Fibroblast of mammary gland (primary cell): Measurements from ENCODE around the gene KCTD16.

ENCODE experiments used
- DNase-seq: peaks from one replicate; pipeline ENCODE4 v3.0.0-alpha.2; 2010; ENCODE audit warnings: low read depth
- H3K4me3 ChIP-seq: 2 replicates; pipeline ENCODE4 v1.5.1; 2011; ENCODE audit warnings: low read depth, mild to moderate bottlenecking, low read length, moderate library complexity; ENCODE audit not compliant: control insufficient read depth
- CTCF ChIP-seq: conservative IDR thresholded peaks from 2 replicates; pipeline ENCODE4 v1.5.1; 2011; ENCODE audit warnings: low read depth, low read length, inconsistent platforms; ENCODE audit not compliant: control insufficient read depth, insufficient read depth

The KCTD16 gene

GRCh38 chr5:144404672-144405071, 234.0 kb downstream of the KCTD16 start:
- no peak overlapping the region for H3K4me3 ChIP-seq
- no peak for DNase-seq
- TF ChIP-seq CTCF: no peak

DNA sequence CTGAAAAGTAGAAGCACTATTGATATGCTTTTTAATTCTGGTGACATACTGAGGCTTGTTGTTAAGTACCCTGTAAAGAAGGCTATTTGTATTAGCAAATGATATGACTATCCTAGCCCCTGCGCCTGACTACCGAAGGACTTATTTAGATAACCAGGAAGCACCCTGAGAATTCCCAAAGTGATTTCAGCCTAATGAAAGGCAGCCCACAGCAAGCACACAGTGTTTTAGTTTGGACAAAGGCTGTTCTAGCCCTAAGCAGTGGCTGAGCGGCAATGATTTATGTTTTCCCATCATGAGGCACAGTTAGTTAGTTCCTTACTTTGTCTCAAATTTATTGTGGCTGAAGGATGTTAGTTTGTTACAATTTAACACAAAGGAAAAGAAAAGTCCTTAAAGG, 235.3 kb downstream of the KCTD16 start:
- H3K4me3 ChIP-seq: no peak overlapping the region
- no peak for TF ChIP-seq CTCF
- no peak for DNase-seq

DNA sequence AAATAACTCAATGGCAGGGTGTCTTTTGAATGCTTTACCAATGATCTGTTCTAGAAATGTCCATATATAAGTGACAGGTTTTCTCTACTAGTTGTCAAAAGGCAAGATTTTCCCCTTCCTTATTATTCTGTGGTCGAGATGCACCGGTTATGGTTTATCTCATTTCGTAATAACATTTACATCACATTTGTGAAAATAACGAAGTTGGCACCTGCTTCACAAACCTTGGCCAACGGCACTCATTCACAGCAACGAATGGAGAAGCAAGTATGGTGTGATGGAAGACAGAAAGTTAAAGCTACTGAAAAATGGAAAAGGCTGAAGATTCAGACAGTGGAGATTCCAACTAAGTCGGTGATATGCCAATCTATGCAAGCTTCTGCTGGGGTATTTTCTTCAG, 235.8 kb downstream of the KCTD16 start:
- DNase-seq: no peak
- TF ChIP-seq CTCF: no peak
- H3K4me3 ChIP-seq: no peak overlapping the region

DNA sequence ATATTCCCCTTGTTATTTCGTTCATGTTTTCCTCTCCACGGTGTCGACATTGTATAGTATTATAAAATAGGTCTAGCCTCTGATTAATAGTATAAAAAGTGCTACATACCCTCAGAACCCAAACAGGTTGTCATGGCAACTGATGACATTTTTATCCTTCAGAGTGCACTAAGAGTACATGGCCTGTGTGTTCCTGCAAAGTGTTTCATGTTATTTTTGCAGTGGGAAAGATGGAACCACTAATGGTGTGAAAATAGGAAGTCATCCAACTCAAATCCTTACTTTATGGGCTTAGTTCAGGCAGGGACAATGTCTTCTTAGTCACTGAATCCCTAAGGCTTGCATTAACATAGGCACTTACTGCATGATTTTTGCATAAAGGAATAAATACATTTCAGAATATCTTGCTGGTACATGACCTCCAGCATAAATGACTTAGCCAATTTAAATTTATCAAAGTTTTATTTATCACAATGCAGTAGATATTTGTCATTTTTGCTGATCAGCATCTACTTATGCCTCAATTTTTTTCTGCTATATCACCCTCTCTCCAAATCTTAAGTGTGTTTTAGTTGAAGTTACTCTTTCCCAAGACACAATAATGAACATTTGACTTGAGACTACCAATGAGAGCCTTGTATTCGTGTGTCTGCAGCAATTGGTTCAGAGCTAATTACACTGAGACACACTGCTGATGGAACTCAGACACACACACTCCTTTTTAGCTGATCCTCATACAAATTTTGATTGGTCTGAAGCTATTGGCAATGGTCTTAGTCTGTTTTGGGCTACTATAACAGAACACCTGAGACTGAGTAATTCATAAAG, 243.7 kb downstream of the KCTD16 start:
- DNase-seq: no peak
- no peak overlapping the region for H3K4me3 ChIP-seq
- TF ChIP-seq CTCF: no peak

DNA sequence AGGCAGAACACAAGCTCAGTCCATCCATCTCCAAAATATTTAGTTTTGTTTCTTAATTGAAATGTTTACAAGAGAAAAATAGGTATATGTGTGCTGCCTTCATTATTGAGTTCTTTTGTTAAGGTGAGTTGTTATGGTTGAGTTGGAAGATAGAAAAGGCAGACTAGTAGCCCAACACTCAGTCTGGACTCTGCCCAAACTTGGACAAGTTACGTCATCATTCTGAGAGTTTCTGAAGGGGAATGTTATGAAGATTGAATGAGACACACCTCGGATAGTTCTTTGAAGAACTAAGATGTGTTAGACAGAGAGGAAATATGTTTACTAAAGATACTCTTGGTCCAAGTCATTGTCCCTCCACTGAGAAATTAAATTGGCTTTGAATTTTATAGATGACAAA, 245.5 kb downstream of the KCTD16 start:
- no peak for TF ChIP-seq CTCF
- DNase-seq: no peak

DNA sequence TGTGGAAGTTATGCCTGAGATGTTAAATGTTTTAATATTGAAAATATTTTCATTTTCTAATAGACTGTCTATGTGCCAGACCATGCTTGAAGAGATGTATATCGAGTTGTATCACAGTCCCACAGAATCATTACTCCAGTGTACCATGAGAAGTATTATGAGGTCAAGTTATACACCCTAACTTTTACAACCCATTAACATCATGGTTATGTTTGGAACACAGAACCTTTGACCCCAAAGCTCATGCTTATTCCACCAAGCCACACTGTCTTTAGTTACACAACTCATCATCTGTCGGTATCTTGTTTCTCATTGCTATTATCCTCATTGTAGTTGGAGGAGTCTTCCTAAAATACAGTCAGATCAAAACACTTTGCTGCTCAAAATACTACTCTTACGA, 248.0 kb downstream of the KCTD16 start:
- no peak for TF ChIP-seq CTCF
- H3K4me3 ChIP-seq: no peak overlapping the region
- DNase-seq: no peak

More for the DNA sequence above, 245.5 kb downstream of the KCTD16 start:
- no peak overlapping the region for H3K4me3 ChIP-seq
